Measurements from ENCODE around the gene BOLL. TPM values are rescaled to one million over a fixed set of nuclear protein-coding genes. Genes with fewer than 3 reads are reported as not detected.

Gene BOLL
- total and polyA plus RNA-seq, 2 donors from 2014 or later, result not detected

GRCh38 chr2:197706839-197707207 lies 78.3 kb downstream of the BOLL start:
- no peak overlapping the region for H3K27ac ChIP-seq (ENCODE audit: low read depth in 2 of 2, low read length in 2 of 2)
- H3K9ac ChIP-seq (ENCODE audit: low read length in 3 of 3), result peak overlapping the region in 1 of 3 donors; percentile 74
- intact Hi-C loops (cut with DNase I), result no loop called here
- peak overlapping the region in 2 of 3 donors; percentile 89 to 90 for H3K4me3 ChIP-seq (ENCODE audit: low read length in 3 of 3)
- peaks cover 0 to 2% (median 0%) of the 10 kb centered on the region in 3 donors for H3K36me3 ChIP-seq (ENCODE audit: control insufficient read depth in 2 of 3, insufficient read depth in 3 of 3, low read length in 3 of 3)
- TF ChIP-seq CTCF (IDR thresholded peaks at IDR 0.05; ENCODE audit: borderline replicate concordance, extremely low read depth, insufficient read depth), result no peak
- FAIRE-seq (no peak), DNase-seq (no peak)
- H3K4me1 ChIP-seq (ENCODE audit: control insufficient read depth in 2 of 3, insufficient read depth in 2 of 3, low read depth in 1 of 3, low read length in 3 of 3), result peaks cover 0 to 16% (median 7%) of the 10 kb centered on the region in 3 donors
- H3K9me3 ChIP-seq (ENCODE audit: control insufficient read depth in 2 of 3, insufficient read depth in 1 of 3, low read length in 3 of 3), result no peaks in the 10 kb centered on the region
- H3K27me3 ChIP-seq (ENCODE audit: control insufficient read depth, insufficient read depth, low read length), result no peaks in the 10 kb centered on the region

GRCh38 chr2:197705912-197706838 lies 78.9 kb downstream of the BOLL start:
- Histone ChIP-seq H3K27me3 (ENCODE audit: control insufficient read depth, insufficient read depth, low read length) (no peaks in the 10 kb centered on the region), H3K36me3 (ENCODE audit: control insufficient read depth in 2 of 3, insufficient read depth in 3 of 3, low read length in 3 of 3) (peaks cover 0 to 2% (median 0%) of the 10 kb centered on the region in 3 donors), H3K9me3 (ENCODE audit: control insufficient read depth in 2 of 3, insufficient read depth in 1 of 3, low read length in 3 of 3) (no peaks in the 10 kb centered on the region), H3K4me1 (ENCODE audit: control insufficient read depth in 2 of 3, insufficient read depth in 2 of 3, low read depth in 1 of 3, low read length in 3 of 3) (peaks cover 0 to 16% (median 7%) of the 10 kb centered on the region in 3 donors), H3K9ac (ENCODE audit: low read length in 3 of 3) (peak overlapping the region; percentile 61 to 86 (median 74)), H3K27ac (ENCODE audit: low read depth in 2 of 2, low read length in 2 of 2) (no peak overlapping the region), H3K4me3 (ENCODE audit: low read length in 3 of 3) (peak overlapping the region; percentile 89 to 90 (median 89))
- peak in 3 of 5 donors; percentile 4 to 78 (median 44) for DNase-seq
- intact Hi-C loops (cut with DNase I), result no loop called here
- FAIRE-seq, result no peak
- no peak for TF ChIP-seq CTCF (IDR thresholded peaks at IDR 0.05; ENCODE audit: borderline replicate concordance, extremely low read depth, insufficient read depth)

GRCh38 chr2:197705121-197705911 lies 79.8 kb downstream of the BOLL start, which contains the start of gene MARS2:
Gene MARS2, plus strand, starts transcription at chr2:197705369. Its CDS starts 37 bp downstream, at chr2:197705406.
- H3K27me3 ChIP-seq (ENCODE audit: control insufficient read depth, insufficient read depth, low read length), result no peaks in the 10 kb centered on the region
- DNase-seq (peak; percentile 94 to 97 (median 96)), FAIRE-seq (no peak)
- intact Hi-C loops (cut with DNase I), result no loop called here
- peaks cover 0 to 2% (median 0%) of the 10 kb centered on the region in 3 donors for H3K36me3 ChIP-seq (ENCODE audit: control insufficient read depth in 2 of 3, insufficient read depth in 3 of 3, low read length in 3 of 3)
- H3K27ac ChIP-seq (ENCODE audit: low read depth in 2 of 2, low read length in 2 of 2), result peak within 1 kb of the TSS; percentile 69 to 84
- H3K9me3 ChIP-seq (ENCODE audit: control insufficient read depth in 2 of 3, insufficient read depth in 1 of 3, low read length in 3 of 3), result no peaks in the 10 kb centered on the region
- TF ChIP-seq CTCF (IDR thresholded peaks at IDR 0.05; ENCODE audit: borderline replicate concordance, extremely low read depth, insufficient read depth), result no peak
- peaks cover 0 to 16% (median 7%) of the 10 kb centered on the region in 3 donors for H3K4me1 ChIP-seq (ENCODE audit: control insufficient read depth in 2 of 3, insufficient read depth in 2 of 3, low read depth in 1 of 3, low read length in 3 of 3)
- peak within 1 kb of the TSS; percentile 90 to 95 (median 94) for H3K4me3 ChIP-seq (ENCODE audit: low read length in 3 of 3)
- H3K9ac ChIP-seq (ENCODE audit: low read length in 3 of 3), result peak within 1 kb of the TSS; percentile 86 to 95 (median 88)
